Activated CD8-positive, alpha-beta memory T cell treated with anti-CD3 and anti-CD28 coated beads, Interleukin-2, amount 50 U/mL, for 24 hours (primary cell): ENCODE results near the gene CCT3.
"Not testable (repeated sequence)": the region's sequence is repeated elsewhere in the genome, so short reads cannot be mapped to it uniquely, and the experiment has no call there.

Source experiments
- DNase-seq: peaks from one replicate; pipeline ENCODE4 v3.0.0-alpha.2; 2020; ENCODE audit errors: extremely low read depth

CCT3 gene

GRCh38 chr1:156338180-156338976, at the start of gene CCT3, which contains the start of gene TSACC:
Gene CCT3, minus strand, starts transcription at chr1:156338292. Its CDS starts 108 bp downstream, at chr1:156338184.
Gene TSACC, plus strand, starts transcription at chr1:156338526. Its CDS starts 1,232 bp downstream, at chr1:156339758.
- DNase-seq, result peak; percentile 97

DNA sequence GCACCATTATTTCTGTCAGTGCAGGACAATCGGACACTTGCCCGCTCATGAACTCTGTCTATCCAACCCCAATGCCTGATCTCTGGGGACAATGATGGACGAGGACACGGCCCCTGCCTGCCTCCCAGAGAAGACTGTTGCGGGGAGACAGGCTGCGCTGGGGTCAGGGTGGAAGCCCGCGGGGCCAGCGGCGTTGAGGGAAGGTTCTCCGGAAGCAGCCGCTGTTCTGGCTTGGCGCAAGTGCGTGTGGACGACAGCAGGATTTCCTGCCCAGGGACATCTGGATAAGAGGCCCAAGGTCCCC, 49.7 kb upstream of the CCT3 start:
- no peak for DNase-seq

DNA sequence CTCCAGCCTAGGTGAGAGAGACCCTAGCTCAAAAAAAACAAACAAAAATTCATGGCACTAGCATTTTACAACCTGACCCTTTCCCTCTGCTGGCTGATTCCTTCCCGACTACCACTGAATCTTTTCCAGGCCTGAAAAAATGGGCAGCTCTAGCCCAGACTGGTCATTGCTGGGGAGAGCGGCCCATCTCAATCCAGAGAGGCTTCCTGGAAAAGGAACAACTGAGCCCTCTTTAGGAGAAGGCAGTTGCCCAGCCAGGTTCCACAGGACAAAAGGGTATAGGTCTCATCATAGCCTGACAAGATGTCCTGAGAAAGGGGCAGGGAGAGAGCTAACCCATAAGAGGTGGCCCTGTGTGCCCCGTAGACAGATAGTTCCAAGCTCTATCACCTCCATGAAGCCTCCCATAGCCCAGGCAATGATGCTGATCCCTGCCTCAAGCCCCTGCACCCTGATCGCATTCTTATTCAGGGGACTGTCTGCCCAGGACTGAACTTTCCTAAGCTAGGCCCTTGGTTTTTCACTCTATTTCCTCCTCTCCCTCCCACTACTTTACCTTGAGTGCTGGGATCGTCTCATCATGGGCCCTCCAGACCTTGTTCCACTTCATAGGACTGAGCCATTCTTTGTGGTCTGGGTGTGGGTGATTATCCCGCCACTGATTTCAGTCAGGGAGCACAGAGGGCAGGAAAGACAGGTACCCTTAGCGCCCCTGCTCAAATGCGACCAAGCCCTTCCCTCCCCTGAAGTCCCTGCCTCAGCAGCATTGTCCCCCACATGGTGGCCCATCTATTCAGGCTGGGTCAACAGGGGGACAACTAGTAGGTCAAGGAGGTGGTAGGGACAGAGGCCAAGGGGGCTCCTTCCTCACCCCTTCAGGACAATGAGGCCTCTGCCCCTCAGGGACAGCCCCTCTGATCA, 49.1 kb upstream of the CCT3 start:
- DNase-seq, result no peak

DNA sequence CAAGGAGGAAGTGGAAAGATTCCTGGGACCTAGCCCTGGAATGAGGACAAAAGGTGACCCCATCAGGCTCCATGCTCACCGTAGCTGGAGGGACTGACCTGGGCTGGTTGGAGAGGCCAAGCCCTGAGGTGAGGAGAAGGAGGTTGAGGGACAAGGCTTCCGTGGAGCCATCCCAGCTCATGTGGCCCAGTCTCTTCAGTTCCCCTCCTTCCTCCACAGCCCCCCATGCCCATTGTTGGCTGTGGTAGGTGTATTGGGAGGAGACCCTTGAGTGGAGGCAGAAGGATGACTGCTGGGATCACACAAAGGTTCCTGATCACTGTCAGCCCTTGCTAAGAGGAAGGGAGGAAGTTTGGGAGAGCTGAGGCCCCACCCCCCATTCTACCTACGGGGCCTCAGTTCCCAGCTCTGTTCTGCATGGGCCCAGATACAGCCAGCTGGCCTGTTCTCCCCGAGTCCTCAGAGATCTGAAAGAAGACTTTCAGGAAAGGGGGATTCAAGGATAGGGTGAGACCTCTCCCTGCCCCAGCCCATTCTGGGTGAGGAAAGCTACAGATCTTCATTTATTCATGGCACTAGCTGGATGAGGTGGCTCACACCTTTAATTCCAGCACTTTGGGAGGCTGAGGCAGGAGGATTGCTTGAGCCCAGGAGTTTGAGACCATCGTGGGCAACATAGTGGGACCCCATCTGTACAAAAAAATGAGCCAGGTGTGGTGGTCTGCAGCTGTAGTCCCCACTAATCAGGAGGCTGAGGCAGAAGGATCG, 48.2 kb upstream of the CCT3 start:
- no peak for DNase-seq

- peak; percentile 48 for DNase-seq
These were observed 47.5 kb upstream of the CCT3 start for GRCh38 chr1:156385534-156386031.

GRCh38 chr1:156384658-156385057, 46.6 kb upstream of the CCT3 start:
- DNase-seq, result no peak

DNA sequence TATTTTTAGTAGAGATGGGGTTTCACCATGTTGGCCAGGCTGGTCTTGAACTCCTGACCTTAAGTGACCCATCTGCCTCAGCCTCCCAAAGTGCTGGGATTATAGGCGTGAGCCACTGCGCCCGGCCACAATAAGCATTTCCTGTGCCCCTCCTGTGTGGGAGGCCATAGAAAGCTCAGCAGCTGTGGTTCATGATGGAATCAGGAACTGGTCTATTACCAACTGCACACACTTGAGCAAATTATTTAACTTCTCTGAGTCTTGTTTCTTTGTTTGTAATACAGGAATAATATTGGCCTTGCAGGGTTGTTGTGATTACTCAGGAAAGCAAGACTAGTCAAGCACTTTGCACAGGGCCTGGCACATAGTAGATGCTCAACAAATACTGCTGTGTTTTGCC, 45.9 kb upstream of the CCT3 start:
- DNase-seq, result no peak

GRCh38 chr1:156383023-156383422, 44.9 kb upstream of the CCT3 start:
- DNase-seq, result peak; percentile 20

GRCh38 chr1:156382561-156382960, 44.5 kb upstream of the CCT3 start:
- DNase-seq, result no peak

GRCh38 chr1:156379420-156380165, 41.5 kb upstream of the CCT3 start:
- DNase-seq, result no peak

DNA sequence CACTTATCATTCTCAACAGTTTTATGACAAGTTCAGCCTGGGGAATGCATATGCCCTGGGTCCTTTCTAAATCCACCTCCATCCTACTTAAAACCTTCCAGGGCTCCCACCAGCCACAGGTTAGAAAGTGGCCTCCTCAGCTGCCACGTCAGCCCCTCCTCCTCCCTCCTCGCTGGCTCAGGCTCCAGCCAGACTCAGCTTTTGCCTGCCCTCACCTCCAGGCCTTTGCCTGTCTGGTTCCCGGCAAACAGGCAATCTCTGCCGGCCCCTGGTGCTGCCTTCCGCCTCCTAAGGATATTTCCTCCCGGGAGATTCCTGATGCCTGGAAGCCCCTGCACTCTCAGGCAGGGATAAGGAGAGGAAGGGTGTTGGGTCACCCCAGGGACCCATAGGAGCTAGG, 40.5 kb upstream of the CCT3 start:
- DNase-seq, result no peak

DNA sequence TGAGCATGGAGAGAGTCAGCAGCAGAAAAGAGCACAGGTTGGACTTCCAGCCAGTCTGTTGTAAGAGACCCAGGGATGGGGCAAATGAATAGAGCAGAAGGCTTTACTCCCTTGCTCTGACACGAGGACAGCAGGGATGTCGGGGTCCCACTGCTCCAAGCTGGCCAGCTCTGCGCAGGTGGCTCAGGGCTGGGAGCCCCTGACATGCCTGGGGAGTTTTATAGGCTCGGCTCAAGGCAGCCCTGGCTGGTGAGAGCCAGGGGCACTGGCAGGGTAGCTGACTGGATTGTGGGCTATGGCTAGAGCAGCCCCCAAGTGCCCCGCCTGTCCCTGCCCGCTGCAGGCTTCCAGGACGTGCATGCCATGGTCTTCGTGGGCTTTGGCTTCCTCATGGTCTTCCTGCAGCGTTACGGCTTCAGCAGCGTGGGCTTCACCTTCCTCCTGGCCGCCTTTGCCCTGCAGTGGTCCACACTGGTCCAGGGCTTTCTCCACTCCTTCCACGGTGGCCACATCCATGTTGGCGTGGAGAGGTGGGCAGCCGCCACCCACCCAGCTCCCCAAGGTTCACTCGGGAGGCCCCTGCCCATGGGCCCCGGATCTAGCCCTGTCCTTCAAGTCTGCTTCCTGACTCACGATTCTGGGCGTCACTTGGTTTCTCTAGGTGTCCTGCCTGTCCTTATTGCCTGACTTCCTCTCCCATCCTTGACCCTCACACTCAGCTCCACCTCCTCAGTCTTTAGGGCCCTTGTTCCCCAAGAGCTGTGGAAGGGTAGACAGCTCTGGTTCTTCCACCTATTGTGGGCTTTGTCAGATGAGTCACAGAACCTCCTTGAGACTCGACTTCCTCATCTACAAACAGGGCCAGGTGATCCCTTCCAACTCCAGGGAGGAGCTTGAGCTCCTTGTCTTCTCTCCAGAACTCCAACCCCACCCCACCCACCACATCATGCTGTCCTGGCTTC, 39.1 kb upstream of the CCT3 start:
- no peak for DNase-seq

DNA sequence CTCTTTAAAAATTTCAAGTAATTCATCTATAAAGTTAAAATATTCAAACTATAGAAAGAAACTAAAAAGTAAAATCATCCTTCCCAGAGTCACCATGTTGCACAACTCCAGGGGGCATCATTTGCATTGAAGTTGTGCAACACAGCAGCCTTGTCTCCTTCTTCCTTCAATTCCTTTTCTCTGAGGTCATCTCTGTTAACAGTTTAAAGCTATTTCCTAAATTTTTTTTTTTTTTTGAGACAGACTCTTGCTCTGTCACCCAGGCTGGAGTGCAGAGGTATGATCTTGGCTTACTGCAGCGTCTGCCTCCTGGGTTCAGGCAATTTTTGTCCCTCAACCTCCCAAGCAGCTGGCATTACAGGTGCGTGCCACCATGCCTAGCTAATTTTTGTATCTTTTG, 38.1 kb upstream of the CCT3 start:
- no peak for DNase-seq

- no peak for DNase-seq
These were observed 35.5 kb upstream of the CCT3 start for GRCh38 chr1:156373546-156373945.

- DNase-seq, result no peak
These were observed 34.8 kb upstream of the CCT3 start for GRCh38 chr1:156372876-156373275.

GRCh38 chr1:156372265-156372586, 34.1 kb upstream of the CCT3 start:
- DNase-seq, result no peak

DNA sequence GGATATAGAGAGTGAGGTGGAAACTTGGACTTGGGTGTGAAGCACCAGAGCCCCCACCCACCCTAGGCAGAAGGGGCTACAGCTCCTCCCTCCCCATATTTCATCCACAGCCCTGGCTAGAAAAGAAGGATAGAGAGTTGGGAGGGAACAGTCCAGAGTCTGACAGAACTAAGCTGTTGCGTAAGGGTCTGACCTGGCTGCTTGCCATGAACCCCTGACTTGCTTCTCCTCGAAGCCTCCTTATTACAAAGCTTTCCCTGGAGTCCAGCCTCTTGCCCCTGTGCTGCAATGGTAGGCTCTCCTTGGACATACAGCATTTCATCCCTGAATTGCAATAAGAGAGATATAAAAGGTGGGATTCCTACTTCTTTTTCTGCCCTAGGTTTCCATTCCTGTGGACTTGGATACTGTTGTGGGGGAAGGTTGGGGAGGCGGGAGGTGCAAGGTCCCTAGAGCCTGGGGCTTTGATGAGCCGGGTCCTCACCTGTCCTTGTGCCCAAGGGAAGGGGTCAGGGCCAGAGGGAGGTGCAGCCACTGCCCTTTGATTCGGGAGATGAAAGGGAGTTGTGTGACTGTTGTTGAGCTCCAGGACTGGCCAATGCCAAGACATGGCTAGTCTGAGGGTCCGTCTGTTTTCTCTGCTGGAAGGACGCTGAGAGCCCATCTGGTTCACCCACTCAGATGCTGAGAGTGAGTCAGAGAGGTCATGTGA, 33.6 kb upstream of the CCT3 start:
- no peak for DNase-seq

GRCh38 chr1:156369685-156370286, 31.7 kb upstream of the CCT3 start:
- not testable (repeated sequence) for DNase-seq
